Measurements from ENCODE around the gene GALNT15. TPM values are rescaled to one million over a fixed set of nuclear protein-coding genes. Genes with fewer than 3 reads are reported as not detected.

GALNT15 gene
- total RNA-seq, 1 experiment from 2014 or later = not detected

DNA sequence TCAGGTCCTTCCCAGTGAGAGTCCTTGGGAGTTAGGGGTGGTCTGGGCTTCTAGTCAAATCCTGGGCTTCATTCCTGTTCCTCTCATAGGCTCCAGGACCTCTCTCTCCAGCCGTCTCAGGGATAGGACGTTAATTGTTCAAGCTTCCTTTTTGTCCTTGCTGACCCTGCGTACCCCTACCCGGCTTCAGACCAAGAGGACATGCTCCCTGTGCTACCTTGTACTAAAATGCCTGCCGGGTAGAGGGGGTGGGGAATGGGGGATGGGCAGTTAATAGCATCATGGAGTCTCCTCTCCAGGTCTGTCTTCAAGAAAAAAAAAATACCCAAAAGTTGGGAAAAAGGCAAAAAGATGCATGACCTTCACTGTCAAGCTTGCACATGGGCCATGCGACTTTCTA is 36.5 kb upstream of the GALNT15 start:
- no peak for DNase-seq
- Histone ChIP-seq H3K9me3 (ENCODE audit: insufficient read depth, low read depth) (0 out of 2 replicates have a peak, but pooled peaks cover 3% of the 10 kb centered on the region), H3K27ac (no peak overlapping the region), H4K20me1 (ENCODE audit: insufficient read depth) (no peaks in the 10 kb centered on the region), H3K4me2 (no peak overlapping the region), H3F3A (ENCODE audit: insufficient read depth, low read depth) (no peaks in the 10 kb centered on the region), H3K4me3 (no peak overlapping the region), H2AFZ (no peak overlapping the region), H3K36me3 (ENCODE audit: low read depth) (no peaks in the 10 kb centered on the region), H3K9me2 (ENCODE audit: insufficient read depth) (no peaks in the 10 kb centered on the region), H3K27me3 (ENCODE audit: insufficient read depth, low read depth) (no peaks in the 10 kb centered on the region), H3K79me2 (ENCODE audit: low read depth) (no peaks in the 10 kb centered on the region), H3K4me1 (replicated peaks; ENCODE audit: insufficient read depth) (no peaks in the 10 kb centered on the region)
- no peak for TF ChIP-seq EZH2 (IDR thresholded peaks at IDR 0.05; ENCODE audit: low read depth)
- TF ChIP-seq, protein P1, sequence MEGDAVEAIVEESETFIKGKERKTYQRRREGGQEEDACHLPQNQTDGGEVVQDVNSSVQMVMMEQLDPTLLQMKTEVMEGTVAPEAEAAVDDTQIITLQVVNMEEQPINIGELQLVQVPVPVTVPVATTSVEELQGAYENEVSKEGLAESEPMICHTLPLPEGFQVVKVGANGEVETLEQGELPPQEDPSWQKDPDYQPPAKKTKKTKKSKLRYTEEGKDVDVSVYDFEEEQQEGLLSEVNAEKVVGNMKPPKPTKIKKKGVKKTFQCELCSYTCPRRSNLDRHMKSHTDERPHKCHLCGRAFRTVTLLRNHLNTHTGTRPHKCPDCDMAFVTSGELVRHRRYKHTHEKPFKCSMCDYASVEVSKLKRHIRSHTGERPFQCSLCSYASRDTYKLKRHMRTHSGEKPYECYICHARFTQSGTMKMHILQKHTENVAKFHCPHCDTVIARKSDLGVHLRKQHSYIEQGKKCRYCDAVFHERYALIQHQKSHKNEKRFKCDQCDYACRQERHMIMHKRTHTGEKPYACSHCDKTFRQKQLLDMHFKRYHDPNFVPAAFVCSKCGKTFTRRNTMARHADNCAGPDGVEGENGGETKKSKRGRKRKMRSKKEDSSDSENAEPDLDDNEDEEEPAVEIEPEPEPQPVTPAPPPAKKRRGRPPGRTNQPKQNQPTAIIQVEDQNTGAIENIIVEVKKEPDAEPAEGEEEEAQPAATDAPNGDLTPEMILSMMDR (conservative IDR thresholded peaks at IDR 0.05) = no peak
- ChIA-PET POLR2A (ENCODE audit: unreplicated experiment) (no interaction called here), CTCF (no interaction called here)
- BruUV-seq (replicated peaks) = no TSS peak
- intact Hi-C loops (cut with micrococcal nuclease; ENCODE audit: unreplicated experiment) = no loop called here

DNA sequence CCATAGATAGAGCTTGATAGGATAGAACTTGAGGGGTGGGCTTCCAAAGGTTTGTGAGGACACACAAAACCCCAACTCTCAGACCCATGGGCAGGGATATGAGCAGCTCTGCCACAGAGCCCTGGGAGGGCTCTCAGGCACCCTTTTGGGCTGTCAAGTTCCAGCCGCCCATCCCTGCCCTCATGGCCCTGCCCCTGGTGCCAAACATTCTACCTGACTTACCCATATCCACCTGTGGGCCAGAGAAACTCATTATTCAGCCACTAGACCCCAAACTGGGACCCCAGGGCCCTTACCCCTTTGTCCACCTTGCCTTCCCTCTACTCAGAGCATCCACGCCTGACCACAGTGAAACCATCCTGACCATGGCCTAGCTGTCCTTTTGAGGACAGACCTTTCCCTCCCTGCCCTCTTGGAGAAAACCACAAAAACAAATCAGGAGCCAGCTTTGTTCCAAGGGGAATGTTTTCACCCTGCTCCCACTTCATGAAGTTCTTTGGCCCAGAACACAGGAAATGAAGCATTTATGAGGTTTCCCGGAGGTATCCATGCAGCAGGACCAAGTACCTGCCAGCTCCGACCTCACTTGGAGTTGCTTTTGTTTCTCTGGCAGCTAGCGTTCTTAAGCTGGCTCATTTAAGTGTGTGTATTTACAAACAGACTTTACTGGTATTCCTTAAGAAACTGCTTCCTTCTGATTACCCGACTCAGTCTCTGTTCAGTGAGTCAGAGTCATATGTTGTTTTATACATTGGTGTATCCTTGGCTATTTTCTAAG is 34.2 kb upstream of the GALNT15 start:
- CTCF ChIA-PET = no interaction called here
- Histone ChIP-seq H3K4me3 (no peak overlapping the region), H3K9me2 (ENCODE audit: insufficient read depth) (no peaks in the 10 kb centered on the region), H3K4me1 (replicated peaks; ENCODE audit: insufficient read depth) (no peaks in the 10 kb centered on the region), H2AFZ (no peak overlapping the region), H4K20me1 (ENCODE audit: insufficient read depth) (no peaks in the 10 kb centered on the region), H3K27me3 (ENCODE audit: insufficient read depth, low read depth) (no peaks in the 10 kb centered on the region), H3K36me3 (ENCODE audit: low read depth) (no peaks in the 10 kb centered on the region), H3F3A (ENCODE audit: insufficient read depth, low read depth) (no peaks in the 10 kb centered on the region), H3K79me2 (ENCODE audit: low read depth) (no peaks in the 10 kb centered on the region), H3K4me2 (no peak overlapping the region), H3K9me3 (ENCODE audit: insufficient read depth, low read depth) (0 out of 2 replicates have a peak, but pooled peaks cover 3% of the 10 kb centered on the region), H3K27ac (no peak overlapping the region)
- TF ChIP-seq, protein P1 (conservative IDR thresholded peaks at IDR 0.05) = no peak
- no peak for TF ChIP-seq EZH2 (IDR thresholded peaks at IDR 0.05; ENCODE audit: low read depth)
- POLR2A ChIA-PET (ENCODE audit: unreplicated experiment) = no interaction called here
- no TSS peak for BruUV-seq (replicated peaks)
- no peak for DNase-seq
- intact Hi-C loops (cut with micrococcal nuclease; ENCODE audit: unreplicated experiment) = no loop called here

DNA sequence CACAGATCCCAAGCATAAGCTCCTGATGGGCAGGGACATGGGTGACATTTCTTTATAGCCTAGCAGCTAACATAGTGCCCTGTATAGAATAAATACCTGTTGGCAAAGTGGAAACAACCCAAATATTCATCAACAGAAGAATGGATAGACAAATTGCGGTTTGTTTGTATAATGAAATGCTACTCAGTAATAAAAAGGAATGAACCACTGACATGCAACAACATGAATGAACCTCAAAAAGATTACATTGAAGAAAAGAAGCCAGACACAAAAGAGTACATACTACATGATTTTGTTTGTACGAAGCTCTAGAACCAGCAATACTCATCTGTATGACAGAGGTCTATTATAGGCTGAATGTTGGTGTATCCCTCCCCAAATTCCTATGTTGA is 33.6 kb upstream of the GALNT15 start:
- no peak overlapping the region for H3K27ac ChIP-seq
- CTCF ChIA-PET = interaction anchor here (0.6 to 1.0 kb wide), 3 partner anchors 72 to 92 kb away, joined by 3 to 8 read pairs (median 4); no protein-coding TSS in a partner anchor
- no peak for TF ChIP-seq EZH2 (IDR thresholded peaks at IDR 0.05; ENCODE audit: low read depth)
- TF ChIP-seq, protein P1 (conservative IDR thresholded peaks at IDR 0.05) = no peak
- no peaks in the 10 kb centered on the region for H3K9me2 ChIP-seq (ENCODE audit: insufficient read depth)
- no peaks in the 10 kb centered on the region for H3K27me3 ChIP-seq (ENCODE audit: insufficient read depth, low read depth)
- no peak for DNase-seq
- no peaks in the 10 kb centered on the region for H3K79me2 ChIP-seq (ENCODE audit: low read depth)
- no TSS peak for BruUV-seq (replicated peaks)
- no peaks in the 10 kb centered on the region for H3K4me1 ChIP-seq (replicated peaks; ENCODE audit: insufficient read depth)
- H2AFZ ChIP-seq = no peak overlapping the region
- 0 out of 2 replicates have a peak, but pooled peaks cover 3% of the 10 kb centered on the region for H3K9me3 ChIP-seq (ENCODE audit: insufficient read depth, low read depth)
- no peak overlapping the region for H3K4me3 ChIP-seq
- POLR2A ChIA-PET (ENCODE audit: unreplicated experiment) = no interaction called here
- no peaks in the 10 kb centered on the region for H3K36me3 ChIP-seq (ENCODE audit: low read depth)
- H3K4me2 ChIP-seq = no peak overlapping the region
- no peaks in the 10 kb centered on the region for H3F3A ChIP-seq (ENCODE audit: insufficient read depth, low read depth)
- intact Hi-C loops (cut with micrococcal nuclease; ENCODE audit: unreplicated experiment) = no loop called here
- no peaks in the 10 kb centered on the region for H4K20me1 ChIP-seq (ENCODE audit: insufficient read depth)
